Measurements from ENCODE around the gene FGF3. TPM values are rescaled to one million over a fixed set of nuclear protein-coding genes. Genes with fewer than 3 reads are reported as not detected.

FGF3 gene
- polyA plus RNA-seq, 1 donor (not counting 4 experiments of a cell fraction or from before 2014, with no cell fraction given) = not detected

DNA sequence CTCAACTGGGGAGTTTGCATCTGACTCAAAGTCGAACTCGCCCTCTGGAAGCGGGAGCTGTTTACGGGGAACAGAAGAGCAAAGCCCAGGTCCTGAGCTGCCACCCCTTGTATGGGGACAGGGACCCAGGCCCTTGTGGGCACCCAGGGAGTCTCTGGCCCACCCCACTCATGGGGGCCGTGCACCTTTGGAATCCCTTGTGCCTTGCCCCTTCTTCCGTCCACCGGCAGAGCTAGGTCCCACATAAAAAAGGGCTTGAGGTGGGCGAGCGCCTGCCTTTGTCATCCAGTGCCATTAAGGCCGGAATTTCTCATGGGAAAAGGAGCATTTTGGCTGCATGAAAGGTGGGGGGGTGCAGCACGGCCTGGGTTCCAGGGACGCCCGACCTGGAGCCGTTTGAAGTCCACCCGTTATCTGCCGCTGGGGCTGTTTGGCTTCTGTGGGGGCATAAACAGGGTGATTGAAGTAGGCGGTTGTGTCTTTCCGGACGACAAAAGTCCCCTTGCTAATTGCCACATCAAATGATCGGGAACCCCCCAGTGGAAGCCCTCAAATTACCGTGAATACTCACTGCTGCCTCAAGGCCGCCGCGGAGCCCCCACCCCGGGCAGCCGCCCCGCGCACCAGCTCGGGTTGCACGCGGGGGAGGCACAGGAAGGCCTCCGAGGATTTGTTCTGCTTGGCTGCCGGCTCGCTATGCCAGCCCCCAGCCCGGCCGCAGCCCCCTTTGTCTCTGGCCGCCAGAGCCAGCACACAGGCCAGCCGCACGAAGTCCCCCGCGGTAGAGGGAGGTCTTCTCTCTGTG lies 49.0 kb upstream of the FGF3 start:
- TF ChIP-seq, protein P1, sequence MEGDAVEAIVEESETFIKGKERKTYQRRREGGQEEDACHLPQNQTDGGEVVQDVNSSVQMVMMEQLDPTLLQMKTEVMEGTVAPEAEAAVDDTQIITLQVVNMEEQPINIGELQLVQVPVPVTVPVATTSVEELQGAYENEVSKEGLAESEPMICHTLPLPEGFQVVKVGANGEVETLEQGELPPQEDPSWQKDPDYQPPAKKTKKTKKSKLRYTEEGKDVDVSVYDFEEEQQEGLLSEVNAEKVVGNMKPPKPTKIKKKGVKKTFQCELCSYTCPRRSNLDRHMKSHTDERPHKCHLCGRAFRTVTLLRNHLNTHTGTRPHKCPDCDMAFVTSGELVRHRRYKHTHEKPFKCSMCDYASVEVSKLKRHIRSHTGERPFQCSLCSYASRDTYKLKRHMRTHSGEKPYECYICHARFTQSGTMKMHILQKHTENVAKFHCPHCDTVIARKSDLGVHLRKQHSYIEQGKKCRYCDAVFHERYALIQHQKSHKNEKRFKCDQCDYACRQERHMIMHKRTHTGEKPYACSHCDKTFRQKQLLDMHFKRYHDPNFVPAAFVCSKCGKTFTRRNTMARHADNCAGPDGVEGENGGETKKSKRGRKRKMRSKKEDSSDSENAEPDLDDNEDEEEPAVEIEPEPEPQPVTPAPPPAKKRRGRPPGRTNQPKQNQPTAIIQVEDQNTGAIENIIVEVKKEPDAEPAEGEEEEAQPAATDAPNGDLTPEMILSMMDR (optimal IDR thresholded peaks at IDR 0.05 in 1 of 3, IDR thresholded peaks at IDR 0.05 in 1 of 3, conservative IDR thresholded peaks at IDR 0.05 in 1 of 3; ENCODE audit: extremely low read depth in 1 of 3, insufficient read depth in 2 of 3, low read length in 3 of 3) = no peak
- no peak for TF ChIP-seq EZH2 (IDR thresholded peaks at IDR 0.05; ENCODE audit: low read length)
- Histone ChIP-seq H3K27me3 (ENCODE audit: control insufficient read depth, extremely low read depth, insufficient read depth, low read length) (peaks cover 14% of the 10 kb centered on the region), H3K4me2 (ENCODE audit: control insufficient read depth, extremely low read depth, insufficient read depth, low read depth, low read length) (no peak overlapping the region), H4K20me1 (ENCODE audit: control insufficient read depth, extremely low read depth, insufficient read depth, low read length) (no peaks in the 10 kb centered on the region), H2AFZ (ENCODE audit: control insufficient read depth, low read length) (no peak overlapping the region), H3K4me3 (ENCODE audit: control insufficient read depth in 2 of 3, extremely low read depth in 1 of 3, insufficient read depth in 2 of 3, low read depth in 1 of 3, low read length in 3 of 3) (no peak overlapping the region), H3K9me1 (ENCODE audit: control insufficient read depth, extremely low read depth, insufficient read depth, low read length) (no peaks in the 10 kb centered on the region), H3K79me2 (ENCODE audit: control insufficient read depth, insufficient read depth, low read length) (no peaks in the 10 kb centered on the region), H3K4me1 (ENCODE audit: control insufficient read depth, extremely low read depth, insufficient read depth, low read length) (no peaks in the 10 kb centered on the region), H3K27ac (ENCODE audit: control insufficient read depth, insufficient read depth, low read length) (no peak overlapping the region), H3K9ac (ENCODE audit: control insufficient read depth, extremely low read depth, insufficient read depth, low read length) (no peak overlapping the region), H3K36me3 (ENCODE audit: control insufficient read depth in 2 of 2, extremely low read depth in 1 of 2, insufficient read depth in 2 of 2, low read length in 2 of 2) (no peaks in the 10 kb centered on the region), H3K9me3 (ENCODE audit: control insufficient read depth, low read depth, low read length) (no peaks in the 10 kb centered on the region)
- FAIRE-seq = no peak
- no peak for DNase-seq (ENCODE audit: low read depth, low spot score)
- dilution Hi-C loops (cut with MboI; ENCODE audit: extremely low pct_ligation_motif_present, low sequenced_read_pairs) = no loop called here

DNA sequence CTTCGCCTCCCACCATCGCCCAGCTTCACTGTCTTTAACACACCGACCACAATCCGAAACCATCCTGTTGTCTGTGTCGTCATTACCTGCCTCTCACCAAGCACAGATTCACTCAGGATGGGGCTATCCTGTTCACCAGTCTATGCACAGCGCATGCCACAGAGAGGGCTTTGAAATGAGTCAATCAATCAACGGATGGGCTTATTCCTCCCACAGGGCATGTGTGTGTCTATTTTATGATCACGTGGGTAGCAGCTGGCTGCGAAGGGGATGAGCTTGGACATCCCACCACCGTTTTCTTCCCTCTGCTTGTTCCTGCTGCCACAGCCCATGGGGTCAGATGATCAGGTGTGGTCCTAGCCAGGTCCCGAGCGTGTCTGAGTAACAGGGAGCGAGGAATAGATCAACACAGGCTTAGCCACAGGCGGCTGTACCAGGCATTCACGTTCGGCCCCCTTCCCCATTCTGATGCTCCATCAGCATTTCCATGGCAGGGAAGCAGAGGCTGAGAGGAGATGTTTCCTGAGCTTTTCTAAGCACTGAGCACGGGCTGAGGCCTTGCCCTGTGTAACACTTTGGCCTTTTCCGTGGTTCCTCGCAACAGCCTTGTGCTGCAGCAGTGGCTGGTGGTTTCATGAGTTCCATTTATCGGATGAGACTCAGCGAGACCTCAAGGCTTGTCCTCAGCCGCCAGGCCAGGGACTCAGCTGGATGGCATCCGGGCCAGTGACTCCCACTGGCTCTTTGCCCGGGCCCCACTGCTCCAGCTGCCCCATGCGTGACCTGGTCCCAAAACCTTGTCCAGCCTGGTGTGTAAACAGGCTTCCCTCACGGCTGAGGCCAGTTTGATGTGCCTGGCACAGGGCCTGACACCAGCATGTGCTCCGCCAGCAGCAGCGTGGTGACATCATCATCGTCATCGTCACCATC lies 48.1 kb upstream of the FGF3 start:
- H3K9me3 ChIP-seq (ENCODE audit: control insufficient read depth, low read depth, low read length) = no peaks in the 10 kb centered on the region
- H3K79me2 ChIP-seq (ENCODE audit: control insufficient read depth, insufficient read depth, low read length) = no peaks in the 10 kb centered on the region
- no peaks in the 10 kb centered on the region for H3K36me3 ChIP-seq (ENCODE audit: control insufficient read depth in 2 of 2, extremely low read depth in 1 of 2, insufficient read depth in 2 of 2, low read length in 2 of 2)
- H4K20me1 ChIP-seq (ENCODE audit: control insufficient read depth, extremely low read depth, insufficient read depth, low read length) = no peaks in the 10 kb centered on the region
- no peaks in the 10 kb centered on the region for H3K4me1 ChIP-seq (ENCODE audit: control insufficient read depth, extremely low read depth, insufficient read depth, low read length)
- H2AFZ ChIP-seq (ENCODE audit: control insufficient read depth, low read length) = no peak overlapping the region
- no peak for DNase-seq (ENCODE audit: low read depth, low spot score)
- no peak for FAIRE-seq
- no peak for TF ChIP-seq EZH2 (IDR thresholded peaks at IDR 0.05; ENCODE audit: low read length)
- TF ChIP-seq, protein P1 (optimal IDR thresholded peaks at IDR 0.05 in 1 of 3, IDR thresholded peaks at IDR 0.05 in 1 of 3, conservative IDR thresholded peaks at IDR 0.05 in 1 of 3; ENCODE audit: extremely low read depth in 1 of 3, insufficient read depth in 2 of 3, low read length in 3 of 3) = no peak
- peaks cover 22% of the 10 kb centered on the region for H3K27me3 ChIP-seq (ENCODE audit: control insufficient read depth, extremely low read depth, insufficient read depth, low read length)
- dilution Hi-C loops (cut with MboI; ENCODE audit: extremely low pct_ligation_motif_present, low sequenced_read_pairs) = no loop called here
- H3K27ac ChIP-seq (ENCODE audit: control insufficient read depth, insufficient read depth, low read length) = no peak overlapping the region
- H3K4me2 ChIP-seq (ENCODE audit: control insufficient read depth, extremely low read depth, insufficient read depth, low read depth, low read length) = no peak overlapping the region
- H3K4me3 ChIP-seq (ENCODE audit: control insufficient read depth in 2 of 3, extremely low read depth in 1 of 3, insufficient read depth in 2 of 3, low read depth in 1 of 3, low read length in 3 of 3) = no peak overlapping the region
- H3K9me1 ChIP-seq (ENCODE audit: control insufficient read depth, extremely low read depth, insufficient read depth, low read length) = no peaks in the 10 kb centered on the region
- no peak overlapping the region for H3K9ac ChIP-seq (ENCODE audit: control insufficient read depth, extremely low read depth, insufficient read depth, low read length)
